GM21381 (cell line): Measurements from ENCODE around the gene SPN.
"Not testable (repeated sequence)": the region's sequence is repeated elsewhere in the genome, so short reads cannot be mapped to it uniquely, and the experiment has no call there.

ENCODE experiments used
- ATAC-seq: cut with Tn5 transposase; IDR thresholded peaks from one replicate; pipeline ENCODE4 v1.9.1; 2021; ENCODE audit warnings: mild to moderate bottlenecking, moderate library complexity; ENCODE audit not compliant: unreplicated experiment

The SPN gene

GRCh38 chr16:29699324-29700219 lies 36.5 kb downstream of the SPN start:
- ATAC-seq = no peak

DNA sequence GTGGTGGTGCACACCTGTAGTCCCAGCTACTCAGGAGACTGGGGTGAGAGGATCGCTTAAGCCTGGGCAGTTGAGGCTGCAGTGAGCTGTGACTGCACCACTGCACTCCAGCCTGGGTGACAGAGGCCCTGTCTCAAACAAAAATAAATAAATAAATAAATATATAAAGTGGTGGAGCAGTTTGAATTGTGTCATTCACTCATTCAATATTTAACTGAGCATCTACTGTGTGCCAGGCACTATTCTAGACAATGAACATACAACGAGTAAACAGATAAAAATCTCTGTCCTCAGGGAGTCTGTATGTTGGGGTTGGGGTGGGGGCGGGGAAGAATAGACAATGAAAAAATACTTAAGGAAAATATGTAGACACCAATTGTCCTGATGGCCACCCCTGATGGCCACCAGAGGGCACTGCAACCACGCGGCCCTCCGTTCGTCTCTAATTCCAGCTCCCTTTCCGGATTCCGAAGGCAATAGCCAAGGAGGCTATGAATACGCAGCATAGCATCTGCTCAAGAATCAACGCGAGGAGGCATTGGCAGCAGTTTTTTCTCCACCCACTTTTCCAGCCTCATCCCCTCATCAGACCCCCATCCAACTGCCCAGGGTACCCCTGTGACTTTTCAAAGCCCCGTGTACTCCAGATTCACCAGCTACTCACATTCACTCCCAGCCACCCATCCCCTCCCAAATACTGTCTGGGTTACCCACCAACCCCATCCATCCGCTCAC lies 37.4 kb downstream of the SPN start:
- ATAC-seq = no peak

GRCh38 chr16:29701214-29701555 lies 38.1 kb downstream of the SPN start:
- no peak for ATAC-seq

DNA sequence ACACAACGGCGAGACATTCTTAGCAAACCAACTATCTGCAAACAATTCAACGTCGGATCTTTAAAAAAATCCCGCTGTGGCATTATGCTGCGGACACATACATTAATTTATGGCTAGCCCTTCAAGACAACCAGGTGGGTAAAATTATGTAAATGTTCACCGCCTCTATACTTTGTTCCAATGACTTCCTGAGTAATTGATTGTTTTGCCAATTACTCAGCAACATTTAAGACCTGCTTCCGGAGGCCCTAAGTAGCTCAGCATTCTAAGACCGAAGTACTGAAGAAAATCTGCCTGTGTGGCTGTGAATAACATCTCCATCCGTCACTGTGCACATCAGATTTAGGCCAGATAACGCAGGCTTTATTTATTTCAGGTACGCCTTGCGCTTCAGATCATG lies 39.2 kb downstream of the SPN start:
- peak; percentile 26 for ATAC-seq

DNA sequence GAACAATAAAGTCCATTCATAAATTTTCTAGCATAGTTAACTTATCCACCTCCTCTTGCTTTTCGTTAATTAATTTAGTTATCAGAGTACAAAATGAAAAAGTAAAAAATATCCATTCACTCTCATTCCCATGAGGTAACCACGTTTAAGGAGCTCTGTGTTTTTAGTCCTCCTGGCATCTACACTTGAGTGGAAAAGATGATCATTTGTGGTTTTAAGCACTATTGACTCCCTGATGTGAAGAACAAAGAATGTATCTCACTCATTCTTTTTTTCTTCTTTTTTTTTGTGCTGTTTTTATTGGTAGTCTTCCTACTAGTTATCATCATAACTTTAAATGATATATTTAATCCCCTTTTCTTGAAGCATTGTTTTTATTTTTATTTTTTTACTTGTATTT lies 42.0 kb downstream of the SPN start:
- no peak for ATAC-seq

- ATAC-seq = not testable (repeated sequence)
Observed at GRCh38 chr16:29707160-29707559, 44.1 kb downstream of the SPN start.

DNA sequence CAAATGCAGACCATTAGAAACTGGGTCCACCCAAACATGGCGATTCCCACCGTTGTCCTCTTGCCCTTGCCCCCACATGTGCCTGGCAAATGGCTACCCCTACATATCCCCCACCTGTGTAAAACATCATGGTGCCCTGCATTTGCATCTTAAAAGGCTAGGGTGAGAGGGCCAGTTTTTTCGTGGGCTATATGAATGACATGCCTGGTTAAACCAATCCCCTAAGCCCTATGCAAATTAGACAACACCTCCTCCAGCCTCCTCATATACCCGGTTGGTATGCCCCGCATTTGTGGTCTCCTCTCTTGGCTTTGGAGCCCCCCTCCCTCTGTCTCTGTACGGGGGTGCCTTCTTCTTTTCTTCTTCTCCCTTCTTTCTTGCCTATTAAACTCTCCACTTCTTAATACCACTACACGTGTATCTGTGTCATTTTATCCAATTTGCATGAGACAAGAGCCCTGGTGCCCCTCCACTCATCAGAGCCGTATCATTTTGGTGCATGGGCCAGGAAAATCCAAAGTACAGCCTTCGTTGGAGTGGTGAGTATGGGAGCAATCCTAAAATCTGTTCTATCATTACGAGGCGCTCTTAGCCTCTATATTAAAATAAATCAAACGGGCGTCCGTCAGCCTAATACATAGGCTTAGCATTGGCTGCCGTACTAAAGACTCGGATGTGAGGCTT lies 46.0 kb downstream of the SPN start:
- no peak for ATAC-seq

- ATAC-seq = not testable (repeated sequence)
Observed at GRCh38 chr16:29709657-29710056, 46.6 kb downstream of the SPN start.

GRCh38 chr16:29710227-29711219 lies 47.5 kb downstream of the SPN start:
- ATAC-seq = no peak

DNA sequence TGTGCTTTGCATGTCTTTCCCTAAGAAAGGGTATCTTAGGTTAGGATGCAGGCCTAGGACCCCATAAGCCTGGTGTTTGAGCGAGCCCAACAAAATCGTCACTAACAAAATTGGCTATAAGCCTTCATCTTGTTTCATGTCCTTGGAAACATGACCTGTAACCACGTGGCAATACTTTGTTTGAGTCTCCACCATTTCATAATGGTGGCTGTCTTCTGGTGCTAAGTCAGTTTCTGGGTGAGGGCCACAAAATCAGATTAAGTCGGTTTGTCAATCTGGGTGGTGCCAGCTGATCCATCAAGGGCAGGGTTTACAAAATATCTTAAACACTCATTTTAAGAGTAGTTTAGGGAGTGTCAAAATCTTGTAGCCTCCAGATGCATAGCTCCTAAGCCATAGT lies 49.8 kb downstream of the SPN start:
- ATAC-seq = no peak

DNA sequence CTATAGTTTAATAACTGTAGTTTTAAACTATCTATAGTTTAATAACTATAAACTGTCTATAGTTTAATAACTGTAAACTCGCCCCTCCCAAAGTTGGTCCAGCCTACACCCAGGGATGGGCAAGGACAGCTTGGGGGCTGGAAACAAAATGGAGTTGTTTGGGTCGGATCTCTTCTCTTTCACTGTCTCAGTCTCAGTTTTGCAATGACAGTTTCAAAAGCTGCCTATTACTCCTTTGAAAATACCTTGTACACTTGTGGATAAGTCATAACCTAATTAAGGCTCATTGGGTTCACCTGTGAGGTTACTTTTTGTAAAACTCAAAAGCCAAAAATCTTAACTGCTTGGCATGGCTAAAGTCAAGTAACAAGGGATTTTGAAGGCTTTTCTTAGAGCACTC lies 51.3 kb downstream of the SPN start:
- ATAC-seq = no peak

GRCh38 chr16:29714972-29715371 lies 51.9 kb downstream of the SPN start:
- ATAC-seq = no peak

- no peak for ATAC-seq
Observed at GRCh38 chr16:29717113-29717512, 54.1 kb downstream of the SPN start.

DNA sequence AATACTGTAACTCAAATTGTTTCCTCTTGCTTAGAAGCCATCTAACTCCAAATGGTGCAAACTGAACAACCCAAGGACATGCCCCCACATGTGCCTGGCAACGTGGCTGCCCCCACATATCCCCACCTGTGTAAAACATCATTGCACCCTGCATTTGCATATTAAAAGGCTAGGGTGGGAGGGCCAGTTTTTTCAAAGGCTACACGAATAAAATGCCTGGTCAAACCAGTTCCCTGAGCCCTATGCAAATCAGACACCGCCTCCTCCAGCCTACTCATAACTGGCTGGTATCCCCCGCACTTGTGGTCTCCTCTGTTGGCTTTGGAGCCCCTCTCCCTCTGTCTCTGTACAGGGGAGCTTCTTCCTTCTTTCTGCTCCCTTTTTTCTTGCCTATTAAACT lies 56.0 kb downstream of the SPN start:
- no peak for ATAC-seq
